NCI-H2107 treated with DMSO at 0.1 percent for 48 hours (cell line): Measurements from ENCODE around the gene AMH.

Experiments used
- DNase-seq: peaks from one replicate; lab custom pipeline; 2025; ENCODE audit not compliant: unreplicated experiment; lab: John Stamatoyannopoulos, UW

AMH gene

GRCh38 chr19:2248136-2249009 is 750 bp upstream of the AMH start:
- no peak for DNase-seq

GRCh38 chr19:2249880-2250765 is 1.0 kb downstream of the AMH start:
- no peak for DNase-seq

- DNase-seq: no peak
Observed at GRCh38 chr19:2250766-2251105, 1.6 kb downstream of the AMH start.

GRCh38 chr19:2251106-2252054 is 2.3 kb downstream of the AMH start:
- DNase-seq: no peak

GRCh38 chr19:2252055-2252796 is 3.1 kb downstream of the AMH start:
- no peak for DNase-seq

GRCh38 chr19:2252797-2253105 is 3.6 kb downstream of the AMH start:
- DNase-seq: no peak

- no peak for DNase-seq
Observed at GRCh38 chr19:2253106-2254063, 4.3 kb downstream of the AMH start.

GRCh38 chr19:2254064-2254872 is 5.1 kb downstream of the AMH start:
- no peak for DNase-seq

- DNase-seq: no peak
Observed at GRCh38 chr19:2255112-2255845, 6.2 kb downstream of the AMH start.

- no peak for DNase-seq
Observed at GRCh38 chr19:2255982-2256685, 7.0 kb downstream of the AMH start, which contains the start of gene JSRP1. Gene JSRP1, minus strand, starts transcription at chr19:2256417. Its CDS starts 1,103 bp downstream, at chr19:2255314.

GRCh38 chr19:2259336-2259735 is 10.2 kb downstream of the AMH start:
- DNase-seq: no peak

- peak; percentile 75 for DNase-seq
Observed at GRCh38 chr19:2260341-2260805, 11.2 kb downstream of the AMH start.

GRCh38 chr19:2261438-2262172 is 12.5 kb downstream of the AMH start:
- DNase-seq: no peak

- peak; percentile 46 for DNase-seq
Observed at GRCh38 chr19:2266183-2266993, 17.3 kb downstream of the AMH start.

- DNase-seq: no peak
Observed at GRCh38 chr19:2268480-2268830, 19.3 kb downstream of the AMH start.

- no peak for DNase-seq
Observed at GRCh38 chr19:2268861-2269243, 19.7 kb downstream of the AMH start.
